Suprapubic skin (tissue), 4 donors: Measurements from ENCODE around the gene PAX5. TPM values are rescaled to one million over a fixed set of nuclear protein-coding genes. Genes with fewer than 3 reads are reported as not detected.

ENCODE experiments used
- DNase-seq, 2 donors: peaks; one replicate each; pipeline ENCODE4 v3.0.0-alpha.2; 2019; ENCODE audit warnings: low spot score in 2 of 2
- H3K27ac ChIP-seq: fragments of 200-600 bp; sonication (generic); one replicate; pipeline ENCODE4 v1.5.1; 2019
- H3K27me3 ChIP-seq: fragments of 200-600 bp; sonication (generic); one replicate; pipeline ENCODE4 v1.5.1; 2019
- H3K36me3 ChIP-seq: fragments of 200-600 bp; sonication (generic); one replicate; pipeline ENCODE4 v1.5.1; 2019
- H3K4me1 ChIP-seq: fragments of 200-600 bp; sonication (generic); one replicate; pipeline ENCODE4 v1.5.1; 2019
- H3K4me3 ChIP-seq: fragments of 200-600 bp; sonication (generic); one replicate; pipeline ENCODE4 v1.5.1; 2019; ENCODE audit warnings: mild to moderate bottlenecking
- H3K9me3 ChIP-seq: fragments of 200-600 bp; sonication (generic); one replicate; pipeline ENCODE4 v1.5.1; 2019
- CTCF ChIP-seq, 2 donors: fragments of 200-600 bp in 1 of 2; fragments of 450-650 bp in 1 of 2; sonication (generic) in 1 of 2; IDR thresholded peaks; one replicate each; pipeline ENCODE4 v1.5.1; 2016 to 2019; ENCODE audit warnings: antibody characterized with exemption in 2 of 2, mild to moderate bottlenecking in 1 of 2, moderate library complexity in 1 of 2
- EP300 ChIP-seq: sonication (generic); formaldehyde crosslinking; IDR thresholded peaks from one replicate; pipeline ENCODE4 v1.6.1; 2017; ENCODE audit warnings: antibody characterized with exemption
- POLR2A ChIP-seq, 2 donors: fragments of 450-650 bp; IDR thresholded peaks; one replicate each; pipeline ENCODE4 v1.6.1; 2017; ENCODE audit warnings: antibody characterized with exemption in 2 of 2, mild to moderate bottlenecking in 2 of 2, moderate library complexity in 2 of 2
- POLR2AphosphoS5 ChIP-seq, 3 donors: sonication (generic); formaldehyde crosslinking; IDR thresholded peaks; one replicate each; pipeline ENCODE4 v1.6.1; 2017; ENCODE audit warnings: antibody characterized with exemption in 3 of 3
- WGBS: methylation state at CpG from one replicate; pipeline ENCODE4 v1.1.5; 2018; 5-methylcytosine and 5-hydroxymethylcytosine counted together
- total RNA-seq, 4 donors: library from RNA; depleted of rRNA; stranded (reverse); fragments of >200 nt; gene quantifications; one replicate each; pipeline ENCODE4 v1.1.0, GENCODE V29; 2016

The PAX5 gene
- total RNA-seq, 4 donors from 2014 or later: 0.04 TPM; not detected in 3

GRCh38 chr9:36980148-36980974 is 53.7 kb downstream of the PAX5 start:
- Histone ChIP-seq H3K4me1 (peaks cover 2% of the 10 kb centered on the region), H3K36me3 (no peaks in the 10 kb centered on the region), H3K9me3 (no peaks in the 10 kb centered on the region), H3K27ac (no peak overlapping the region), H3K4me3 (no peak overlapping the region), H3K27me3 (peaks cover 66% of the 10 kb centered on the region)
- no peak for TF ChIP-seq EP300
- TF ChIP-seq POLR2A (IDR thresholded peaks at IDR 0.05): no peak
- no peak for DNase-seq
- 46% methylated on average over 7 of the region's 7 CpGs for WGBS

DNA sequence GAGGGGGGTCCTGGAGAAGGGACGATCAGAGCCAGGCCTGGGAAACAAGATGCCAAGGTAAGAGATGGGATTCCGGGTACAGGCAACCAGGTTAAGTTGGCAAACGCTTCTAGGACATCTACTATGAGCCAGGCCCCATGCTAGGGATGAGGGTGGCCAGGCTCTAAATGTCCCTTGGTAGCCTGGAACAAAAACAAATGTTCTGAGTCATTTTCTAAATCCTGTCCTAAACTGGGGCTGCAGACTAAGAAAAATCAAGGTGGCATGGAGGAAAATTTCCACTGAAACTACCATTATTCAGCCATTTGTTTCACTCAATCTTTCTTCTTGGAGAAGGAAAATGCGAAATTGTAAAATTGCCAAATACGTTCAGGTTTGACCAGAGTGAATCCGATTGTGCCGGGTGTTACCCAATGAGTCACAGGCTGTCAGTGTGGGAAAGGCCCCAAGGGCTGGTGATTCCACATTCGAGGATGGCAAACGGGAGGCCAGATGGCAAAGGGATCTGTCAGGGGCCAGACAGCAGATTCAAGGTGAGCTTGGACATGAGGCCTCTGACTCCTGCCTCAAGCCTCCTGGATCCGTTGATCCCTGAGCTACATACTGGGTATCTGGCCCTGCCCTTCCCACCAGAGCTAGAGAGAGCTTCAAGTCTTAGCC is 57.6 kb downstream of the PAX5 start:
- no peak overlapping the region for H3K4me3 ChIP-seq
- H3K4me1 ChIP-seq: peaks cover 2% of the 10 kb centered on the region
- no peak overlapping the region for H3K27ac ChIP-seq
- TF ChIP-seq CTCF (IDR thresholded peaks at IDR 0.05) (no peak), POLR2AphosphoS5 (IDR thresholded peaks at IDR 0.05) (no peak), EP300 (no peak)
- DNase-seq: no peak
- WGBS: 56% methylated on average over 10 of the region's 10 CpGs
- no peaks in the 10 kb centered on the region for H3K36me3 ChIP-seq
- H3K27me3 ChIP-seq: peaks cover 31% of the 10 kb centered on the region
- H3K9me3 ChIP-seq: no peaks in the 10 kb centered on the region

GRCh38 chr9:36974731-36975130 is 59.3 kb downstream of the PAX5 start:
- Histone ChIP-seq H3K4me3 (no peak overlapping the region), H3K27me3 (peaks cover 18% of the 10 kb centered on the region), H3K9me3 (no peaks in the 10 kb centered on the region), H3K36me3 (no peaks in the 10 kb centered on the region), H3K4me1 (peaks cover 2% of the 10 kb centered on the region), H3K27ac (no peak overlapping the region)
- TF ChIP-seq EP300 (no peak), POLR2A (IDR thresholded peaks at IDR 0.05) (no peak), POLR2AphosphoS5 (IDR thresholded peaks at IDR 0.05) (no peak), CTCF (IDR thresholded peaks at IDR 0.05) (no peak)
- DNase-seq: no peak
- 59% methylated on average over 7 of the region's 7 CpGs for WGBS

GRCh38 chr9:36971935-36972488 is 62.1 kb downstream of the PAX5 start:
- no peak for DNase-seq
- TF ChIP-seq EP300 (no peak), POLR2A (IDR thresholded peaks at IDR 0.05) (no peak), POLR2AphosphoS5 (IDR thresholded peaks at IDR 0.05) (no peak), CTCF (IDR thresholded peaks at IDR 0.05) (no peak)
- no peak overlapping the region for H3K27ac ChIP-seq
- WGBS: 70% methylated on average over 4 of the region's 4 CpGs
- no peak overlapping the region for H3K4me3 ChIP-seq
- no peaks in the 10 kb centered on the region for H3K9me3 ChIP-seq
- H3K27me3 ChIP-seq: peaks cover 8% of the 10 kb centered on the region
- H3K4me1 ChIP-seq: peaks cover 2% of the 10 kb centered on the region
- H3K36me3 ChIP-seq: no peaks in the 10 kb centered on the region

DNA sequence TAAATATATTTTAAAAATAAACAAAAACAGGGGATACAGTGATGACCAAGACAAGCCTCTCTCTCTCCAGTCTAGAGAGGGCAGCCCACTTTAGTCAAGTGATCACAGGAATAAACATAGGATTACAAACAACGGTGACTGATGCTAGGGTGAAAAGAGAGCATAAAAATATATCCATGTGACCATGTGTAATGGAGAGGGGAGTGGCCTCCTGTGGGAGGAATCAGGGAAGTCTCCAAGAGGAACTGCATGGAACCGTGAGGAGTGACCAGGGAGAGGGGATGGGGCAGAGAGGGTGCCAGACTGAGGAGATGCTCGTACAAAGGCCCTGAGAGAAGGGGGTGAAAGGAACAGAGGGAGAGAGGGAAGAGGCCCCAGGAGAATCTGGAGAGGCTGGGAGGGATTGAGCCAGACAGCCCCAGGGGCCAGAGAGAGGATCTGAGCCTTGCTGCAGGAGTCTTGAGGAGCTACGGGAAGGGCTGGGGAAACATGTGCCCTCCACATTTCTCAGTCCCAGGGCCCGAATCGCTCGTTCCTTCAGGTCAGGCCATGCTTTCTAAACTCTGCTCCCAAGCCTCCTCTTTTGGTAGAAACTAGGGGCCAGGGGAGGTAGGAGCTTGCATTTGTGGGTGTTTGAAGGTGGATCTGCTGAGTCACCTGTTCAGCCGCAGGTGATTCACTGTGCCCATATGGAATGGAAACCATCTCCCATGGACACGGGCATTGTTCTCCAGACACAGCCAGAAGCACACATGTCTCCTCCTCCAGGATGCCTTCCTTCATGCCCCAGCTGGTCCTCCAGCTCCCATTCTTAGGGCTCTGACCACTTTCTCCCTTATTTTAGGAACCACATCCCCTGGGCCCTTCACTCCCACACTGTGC is 63.8 kb downstream of the PAX5 start:
- no peak for DNase-seq
- no peaks in the 10 kb centered on the region for H3K4me1 ChIP-seq
- H3K27me3 ChIP-seq: peaks cover 9% of the 10 kb centered on the region
- no peaks in the 10 kb centered on the region for H3K9me3 ChIP-seq
- no peak overlapping the region for H3K27ac ChIP-seq
- WGBS: 47% methylated on average over 9 of the region's 9 CpGs
- no peak for TF ChIP-seq POLR2A (IDR thresholded peaks at IDR 0.05)
- no peak for TF ChIP-seq CTCF (IDR thresholded peaks at IDR 0.05)
- no peak for TF ChIP-seq EP300
- no peak for TF ChIP-seq POLR2AphosphoS5 (IDR thresholded peaks at IDR 0.05)
- H3K4me3 ChIP-seq: no peak overlapping the region
- H3K36me3 ChIP-seq: no peaks in the 10 kb centered on the region
